Heart left ventricle (tissue), 16 donors: ENCODE measurements around the gene LRRC14B. TPM values are rescaled to one million over a fixed set of nuclear protein-coding genes. Genes with fewer than 3 reads are reported as not detected.
A peak's percentile ranks its signal among the peaks of the same experiment; 100 is the strongest.

ENCODE experiments used
- ATAC-seq, 4 donors: fragments of 200-7000 bp; cut with Tn5 transposase; one replicate each; pipeline ENCODE4 v1.9.1; 2020 to 2022; ENCODE audit warnings: moderate library complexity in 4 of 4, mild to moderate bottlenecking in 3 of 4, moderate number of reproducible peaks in 1 of 4
- DNase-seq, 5 donors: peaks; one replicate each; pipeline ENCODE4 v3.0.0-alpha.2; 2020
- H3K27ac ChIP-seq, 12 donors: fragments of 200-600 bp; sonication (generic) in 4 of 12; one replicate each; pipeline versions ENCODE4 v1.5.0 to v1.8.0; 2016 to 2022; ENCODE audit warnings: mild to moderate bottlenecking in 2 of 12
- H3K27me3 ChIP-seq, 9 donors: fragments of 200-600 bp; sonication (generic) in 2 of 9; one replicate each; pipeline versions ENCODE4 v1.5.1 to v1.8.0; 2016 to 2022; ENCODE audit warnings: mild to moderate bottlenecking in 3 of 9
- H3K36me3 ChIP-seq, 9 donors: fragments of 200-600 bp; sonication (generic) in 2 of 9; one replicate each; pipeline versions ENCODE4 v1.5.0 to v1.8.0; 2018 to 2022; ENCODE audit warnings: mild to moderate bottlenecking in 2 of 9
- H3K4me1 ChIP-seq, 12 donors: fragments of 200-600 bp; sonication (generic) in 4 of 12; one replicate each; pipeline versions ENCODE4 v1.5.0 to v1.8.0; 2016 to 2022; ENCODE audit warnings: mild to moderate bottlenecking in 3 of 12
- H3K4me3 ChIP-seq, 12 donors: fragments of 200-600 bp; sonication (generic) in 4 of 12; one replicate each; pipeline versions ENCODE4 v1.5.0 to v1.8.0; 2017 to 2022; ENCODE audit warnings: mild to moderate bottlenecking in 9 of 12, moderate library complexity in 4 of 12
- H3K9me3 ChIP-seq, 12 donors: fragments of 200-600 bp; sonication (generic) in 4 of 12; one replicate each; pipeline versions ENCODE4 v1.5.0 to v1.8.0; 2016 to 2022; ENCODE audit warnings: mild to moderate bottlenecking in 1 of 12
- CTCF ChIP-seq, 12 donors: fragments of 200-600 bp; sonication (generic) in 4 of 12; IDR thresholded peaks; one replicate each; pipeline versions ENCODE4 v1.5.0 to v1.8.0; 2018 to 2022; ENCODE audit warnings: antibody characterized with exemption in 12 of 12, mild to moderate bottlenecking in 5 of 12
- POLR2A ChIP-seq, 2 donors: fragments of 450-650 bp; IDR thresholded peaks; one replicate each; pipeline ENCODE4 v1.6.1; 2017; ENCODE audit warnings: antibody characterized with exemption in 2 of 2, mild to moderate bottlenecking in 2 of 2, moderate library complexity in 2 of 2
- WGBS, 4 donors: extraction: QIAGEN DNeasy Blood & Tissue Kit in 2 of 4; methylation state at CpG; one replicate each; pipeline versions ENCODE4 v1.1.5 to v1.1.7; 2013 to 2018; 5-methylcytosine and 5-hydroxymethylcytosine counted together
- intact Hi-C, 10 donors: fragments of 100-400 bp; cut with DNase I; formaldehyde crosslinking; loops; one replicate each; pipeline versions ENCODE4 v1.11.1 to v1.14.2; 2022
- polyA plus RNA-seq, 2 donors: library from polyadenylated mRNA; stranded (reverse); fragments of 200-250 nt; gene quantifications; one replicate each; pipeline ENCODE4 v1.2.3, GENCODE V29; 2013
- total RNA-seq, 9 donors: library from RNA; depleted of rRNA in 2 of 9; stranded (reverse); fragments of >200 nt in 2 of 9; fragmentation: NEBNext Ultra II Directional in 3 of 9; extraction: Animal tissue kit (Norgen Biotek cat#: 25700) in 3 of 9; gene quantifications; one replicate each; pipeline versions ENCODE4 v1.1.0 to v1.2.4, GENCODE V29; 2016 to 2023
- donor health status: ischemic (EF 13 %, LVEDD 7.1; RV severe dilation, severe dysfunction).
- donor health status: healthy with polysubstance abuse.
- donor health status: DM: no; HTN: yes; CAD: no.
- donor health status: DM: no; HTN: no; CAD: no.
- donor health status: ischemic (EF 25% LVEDD 6.9; RV normal size, moderate dysfunction).
- donor health status: ischemic (EF 25% LVEDD 5.7; RV mildly dilated, moderate dysfunction).
- donor health status: healthy.
- donor health status: DM: yes; HTN: yes; CAD: no.
- donor health status: ischemic (EF 35%, LVEDD 5.7; RV mildly dilated, moderate dysfunction).
- donor health status: nonischemic (EF 11% LVEDD 7.7; RV severe dilation, severe dysfunction).
- donor health status: DM: yes; HTN: yes; CAD: no.
- donor health status: PGD.
- donor health status: ischemic (EF 29% LVEDD 5.4; RV normal size, mild dysfunction).
- donor health status: nonischemic (EF 23%, LVEDD 6.1; RV moderate dilation, normal function).

Gene LRRC14B
- total and polyA plus RNA-seq, 11 donors, result 6.1 to 133 (median 40.3) TPM

GRCh38 chr5:174876-175465 is 16.3 kb upstream of the LRRC14B start:
- peaks cover 0 to 6% (median 0%) of the 10 kb centered on the region in 9 donors for H3K27me3 ChIP-seq
- H3K4me3 ChIP-seq, result no peak overlapping the region
- H3K4me1 ChIP-seq, result no peaks in the 10 kb centered on the region
- DNase-seq (peak in 2 of 5 donors; percentile 1 to 15), ATAC-seq (no peak)
- WGBS, 4 donors, result 89 to 91% (median 91%) methylated on average over 16 of the region's 16 CpGs
- no peak for TF ChIP-seq POLR2A (IDR thresholded peaks at IDR 0.05)
- TF ChIP-seq CTCF (IDR thresholded peaks at IDR 0.05), result no peak
- H3K36me3 ChIP-seq, result no peaks in the 10 kb centered on the region
- no peak overlapping the region for H3K27ac ChIP-seq
- intact Hi-C loops, result no loop called here
- no peaks in the 10 kb centered on the region for H3K9me3 ChIP-seq

GRCh38 chr5:176296-176823 is 14.9 kb upstream of the LRRC14B start:
- no peak for ATAC-seq
- WGBS, 4 donors, result 72 to 85% (median 76%) methylated on average over 10 to 11 of the region's 11 CpGs
- Histone ChIP-seq H3K27ac (no peak overlapping the region), H3K27me3 (peaks cover 0 to 6% (median 0%) of the 10 kb centered on the region in 9 donors), H3K4me3 (no peak overlapping the region), H3K4me1 (peaks cover 0 to 7% (median 0%) of the 10 kb centered on the region in 12 donors), H3K36me3 (no peaks in the 10 kb centered on the region), H3K9me3 (no peaks in the 10 kb centered on the region)
- intact Hi-C loops, result no loop called here
- TF ChIP-seq POLR2A (IDR thresholded peaks at IDR 0.05), result no peak
- no peak for TF ChIP-seq CTCF (IDR thresholded peaks at IDR 0.05)
- peak in 1 of 5 donors; percentile 7 for DNase-seq

- DNase-seq (peak in 2 of 5 donors; percentile 3 to 7), ATAC-seq (no peak)
- Histone ChIP-seq H3K27me3 (peaks cover 0 to 6% (median 0%) of the 10 kb centered on the region in 9 donors), H3K4me3 (no peak overlapping the region), H3K4me1 (peaks cover 0 to 7% (median 0%) of the 10 kb centered on the region in 12 donors), H3K36me3 (no peaks in the 10 kb centered on the region), H3K9me3 (no peaks in the 10 kb centered on the region), H3K27ac (no peak overlapping the region)
- intact Hi-C loops, result no loop called here
- WGBS, 4 donors, result 84 to 90% (median 88%) methylated on average over 5 of the region's 5 CpGs
- TF ChIP-seq POLR2A (IDR thresholded peaks at IDR 0.05), result no peak
- TF ChIP-seq CTCF (IDR thresholded peaks at IDR 0.05), result no peak
Observed at GRCh38 chr5:178110-178509, 13.2 kb upstream of the LRRC14B start.

GRCh38 chr5:179401-179800 is 11.9 kb upstream of the LRRC14B start:
- no peak overlapping the region for H3K4me3 ChIP-seq
- TF ChIP-seq CTCF (IDR thresholded peaks at IDR 0.05) (no peak), POLR2A (IDR thresholded peaks at IDR 0.05) (no peak)
- intact Hi-C loops, result no loop called here
- peak in 2 of 5 donors; percentile 7 to 54 for DNase-seq
- no peak for ATAC-seq
- H3K9me3 ChIP-seq, result no peaks in the 10 kb centered on the region
- 82 to 98% (median 86%) methylated on average over 9 of the region's 9 CpGs for WGBS, 4 donors
- H3K36me3 ChIP-seq, result no peaks in the 10 kb centered on the region
- no peak overlapping the region for H3K27ac ChIP-seq
- peaks cover 0 to 6% (median 0%) of the 10 kb centered on the region in 9 donors for H3K27me3 ChIP-seq
- peaks cover 0 to 7% (median 0%) of the 10 kb centered on the region in 12 donors for H3K4me1 ChIP-seq
